ENCODE results near the gene POU2F2.

Gene POU2F2

DNA sequence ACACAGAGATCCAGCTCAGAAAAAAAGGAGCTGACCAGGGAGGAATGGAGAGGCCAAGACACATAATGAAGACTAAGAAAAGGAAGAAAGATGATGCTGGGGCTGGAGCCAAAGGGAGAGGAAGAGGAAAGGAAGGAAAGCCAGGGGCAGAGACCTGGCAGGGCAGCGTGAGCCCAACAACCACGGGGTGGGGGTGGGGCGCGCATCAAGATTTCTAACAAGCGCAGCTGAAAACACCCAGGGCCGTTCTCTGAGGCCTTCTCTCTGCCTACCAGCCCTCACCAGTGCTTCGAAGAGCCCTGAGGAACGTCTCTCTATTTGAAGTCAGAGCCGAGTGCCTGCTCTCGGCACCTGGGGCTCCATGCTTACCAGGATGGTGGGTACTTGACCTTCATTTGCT is 23.6 kb upstream of the POU2F2 start:
- DNase-seq (ENCODE audit: low read depth in 2 of 3, low spot score in 1 of 3), result no peak

DNA sequence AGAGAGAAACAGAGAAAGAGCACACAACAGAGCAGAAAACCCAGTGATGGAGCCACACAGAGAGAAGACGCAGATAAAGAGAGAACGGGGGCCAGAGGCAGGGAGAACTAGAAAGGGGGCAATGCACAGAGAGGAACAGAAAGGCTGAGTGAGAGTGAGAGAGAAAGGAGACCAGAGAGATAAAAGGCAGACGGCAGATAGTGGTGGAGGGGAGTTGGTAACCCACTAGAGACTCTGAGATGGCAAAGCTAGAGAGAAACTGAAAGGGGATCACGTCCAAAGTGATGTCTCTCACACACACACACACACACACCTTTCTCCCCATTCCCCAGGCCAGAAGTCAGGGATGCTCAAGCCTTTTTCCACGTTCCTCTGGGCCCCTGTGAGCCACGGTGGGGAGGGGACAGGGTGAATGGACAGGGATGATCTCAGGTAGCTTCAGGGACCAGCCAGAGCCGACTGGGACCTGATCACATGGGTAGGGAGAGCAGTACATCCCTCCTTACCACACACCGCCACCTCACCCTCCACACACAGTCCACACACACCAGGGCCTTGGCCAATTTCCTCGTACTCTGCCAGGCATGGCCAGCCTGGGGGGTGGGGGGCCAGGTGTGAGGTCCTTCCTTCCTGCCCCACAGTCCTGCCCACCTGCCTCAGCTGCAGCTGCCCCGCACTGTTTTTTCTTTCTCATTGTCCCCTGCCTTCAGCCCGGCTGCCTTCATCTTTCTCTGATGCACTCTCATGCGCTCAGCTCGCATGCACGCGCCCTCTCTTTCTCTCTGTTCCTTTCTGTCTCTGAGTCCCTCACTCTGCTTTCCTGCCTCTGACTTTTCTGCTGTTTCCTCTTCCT is 22.5 kb upstream of the POU2F2 start:
- no peak for DNase-seq (ENCODE audit: low read depth in 2 of 3, low spot score in 1 of 3)

GRCh38 chr19:42153672-42154433 is 21.6 kb upstream of the POU2F2 start:
- no peak for DNase-seq (ENCODE audit: low read depth in 2 of 3, low spot score in 1 of 3)

DNA sequence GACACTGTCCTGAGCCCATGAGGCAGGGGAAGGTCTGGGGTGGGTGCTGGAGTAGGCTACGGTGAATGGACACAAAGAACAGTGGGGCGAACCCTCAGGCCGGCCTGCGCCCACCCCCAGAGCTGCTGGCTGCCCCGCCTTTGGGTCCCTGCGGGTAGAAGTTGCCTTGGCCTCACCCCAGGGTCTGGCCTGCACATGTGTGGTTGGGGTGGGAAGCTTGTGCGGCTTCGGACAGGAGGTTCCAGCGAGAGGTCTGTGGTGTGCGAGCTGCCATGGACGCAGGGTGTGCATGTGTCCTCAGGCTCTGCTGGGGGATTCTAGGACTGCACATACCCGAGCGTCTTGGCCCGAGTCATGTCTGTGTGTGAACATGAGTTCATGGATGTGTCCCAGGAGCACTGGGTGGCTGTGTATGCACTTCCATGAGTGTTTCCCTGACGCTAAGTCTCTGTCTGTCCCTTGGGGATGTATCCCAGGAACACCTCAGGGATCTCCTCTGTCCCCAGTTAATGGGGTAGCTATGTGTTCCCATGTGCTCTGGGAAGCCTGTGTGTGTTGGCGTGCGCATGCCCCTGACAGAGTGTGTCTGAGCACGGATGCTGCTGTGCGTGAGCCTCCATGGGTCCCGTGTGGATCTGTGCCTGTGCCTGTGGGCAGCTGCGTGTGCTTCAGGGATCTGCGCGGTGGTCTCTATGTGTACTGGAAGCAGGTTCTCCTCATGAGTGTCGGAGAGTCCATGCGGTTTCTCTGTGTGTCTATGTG is 20.8 kb upstream of the POU2F2 start:
- DNase-seq (ENCODE audit: low read depth in 2 of 3, low spot score in 1 of 3), result no peak

GRCh38 chr19:42151782-42152684 is 19.8 kb upstream of the POU2F2 start:
- DNase-seq (ENCODE audit: low read depth in 2 of 3, low spot score in 1 of 3), result no peak

GRCh38 chr19:42150911-42151361 is 18.7 kb upstream of the POU2F2 start:
- DNase-seq (ENCODE audit: low read depth in 2 of 3, low spot score in 1 of 3), result no peak

DNA sequence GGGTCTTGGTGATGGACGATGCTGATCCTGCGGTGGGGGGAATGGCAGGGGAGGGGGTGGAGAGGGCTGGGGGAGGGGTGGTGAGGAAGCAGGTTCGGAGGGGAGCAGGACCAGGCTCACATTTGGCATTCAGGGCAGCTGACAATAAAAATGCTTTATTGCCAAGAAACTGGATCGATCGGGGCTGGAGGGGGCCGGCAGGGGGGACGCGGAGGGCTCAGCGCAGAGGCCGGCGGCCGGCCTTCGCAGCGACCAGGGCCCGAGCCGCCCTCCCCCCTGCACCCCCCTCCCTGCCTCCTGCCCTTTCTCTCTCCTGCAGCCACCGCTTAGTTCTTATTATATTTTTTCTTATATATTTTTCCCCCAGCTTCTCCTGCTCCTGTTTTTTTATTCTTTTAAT is 18.1 kb upstream of the POU2F2 start:
- no peak for DNase-seq (ENCODE audit: low read depth in 2 of 3, low spot score in 1 of 3)

DNA sequence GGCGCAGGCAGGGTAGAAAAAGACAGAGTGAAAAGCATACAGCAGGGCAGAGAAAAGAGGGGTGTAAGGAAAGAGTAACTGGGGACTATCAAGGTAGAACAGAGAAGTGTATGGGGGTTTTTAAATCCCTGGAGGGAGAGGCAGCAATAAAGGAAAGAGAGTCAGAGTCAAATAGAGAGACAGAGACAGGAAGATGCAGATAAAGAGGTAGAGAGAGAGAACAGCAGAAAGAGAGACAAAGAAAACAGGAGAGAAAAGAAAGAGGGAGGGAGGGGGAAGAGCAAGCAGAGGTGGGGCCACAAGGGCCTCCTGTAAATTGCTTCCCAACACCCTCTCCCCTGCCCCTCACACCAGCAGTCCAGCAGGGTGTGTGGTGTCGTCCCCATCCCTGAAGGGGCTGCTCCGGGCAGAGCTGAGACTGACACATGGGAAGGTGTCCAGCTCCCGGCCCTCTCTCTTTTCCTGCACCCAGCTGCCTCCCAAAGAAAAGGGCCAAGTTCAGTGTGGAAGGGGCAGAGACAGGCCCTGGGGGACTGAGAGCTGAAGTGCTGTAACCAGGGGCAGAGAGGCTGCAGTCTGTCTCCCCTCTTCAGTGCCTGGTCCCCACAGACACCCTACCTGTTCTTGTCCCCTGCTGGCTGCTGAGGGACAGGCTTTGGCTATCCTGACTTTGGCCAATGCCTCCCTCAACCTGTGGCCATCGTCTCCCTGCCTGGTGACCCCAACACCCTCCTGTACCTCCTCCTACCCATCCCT is 17.4 kb upstream of the POU2F2 start:
- no peak for DNase-seq (ENCODE audit: low read depth in 2 of 3, low spot score in 1 of 3)

- no peak for DNase-seq (ENCODE audit: low read depth in 2 of 3, low spot score in 1 of 3)
Measured at GRCh38 chr19:42148266-42148665, 16.0 kb upstream of the POU2F2 start.

GRCh38 chr19:42143341-42144234 is 11.3 kb upstream of the POU2F2 start:
- no peak for DNase-seq (ENCODE audit: low read depth in 2 of 3, low spot score in 1 of 3)

DNA sequence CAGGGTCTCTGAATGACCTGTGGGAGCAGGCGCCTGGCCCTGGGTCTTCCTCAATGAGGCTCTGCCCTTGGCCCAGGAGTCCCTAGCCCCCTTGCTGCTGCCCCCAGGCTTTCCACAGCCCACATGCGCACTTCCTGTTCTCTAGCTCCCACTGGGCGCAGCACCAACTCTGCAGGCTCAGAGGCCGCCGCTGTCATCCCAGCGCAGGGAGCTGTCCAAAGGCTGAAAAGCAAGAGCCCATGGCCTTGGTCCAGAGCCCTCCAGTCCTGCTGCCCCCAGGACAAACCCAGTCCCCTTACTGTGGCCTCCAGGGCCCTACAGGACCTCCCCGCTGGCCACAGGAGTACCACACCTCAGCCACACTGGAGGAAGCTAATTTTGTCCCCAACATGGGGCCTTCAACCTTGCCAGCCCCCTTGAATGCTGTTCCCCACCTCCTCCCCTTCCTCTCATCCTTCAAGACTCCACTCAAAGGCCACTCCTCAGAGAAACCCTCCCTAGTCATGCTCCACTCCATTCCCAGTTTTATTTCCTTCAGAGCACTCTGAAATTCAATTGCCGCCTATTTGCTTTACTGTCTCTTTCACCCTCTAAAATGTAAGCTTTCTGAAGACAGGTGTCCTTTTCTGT is 8.0 kb upstream of the POU2F2 start:
- no peak for DNase-seq (ENCODE audit: low read depth in 2 of 3, low spot score in 1 of 3)

- no peak for DNase-seq (ENCODE audit: low read depth in 2 of 3, low spot score in 1 of 3)
Measured at GRCh38 chr19:42134535-42135070, 2.4 kb upstream of the POU2F2 start.

GRCh38 chr19:42132851-42133528 is 744 bp upstream of the POU2F2 start:
- peak; percentile 67 to 84 (median 75) for DNase-seq (ENCODE audit: low read depth in 2 of 3, low spot score in 1 of 3)

- no peak for DNase-seq (ENCODE audit: low read depth in 2 of 3, low spot score in 1 of 3)
Measured at GRCh38 chr19:42131149-42132029, 857 bp downstream of the POU2F2 start.

GRCh38 chr19:42130254-42130573 is 2.0 kb downstream of the POU2F2 start:
- DNase-seq (ENCODE audit: low read depth in 2 of 3, low spot score in 1 of 3), result no peak

DNA sequence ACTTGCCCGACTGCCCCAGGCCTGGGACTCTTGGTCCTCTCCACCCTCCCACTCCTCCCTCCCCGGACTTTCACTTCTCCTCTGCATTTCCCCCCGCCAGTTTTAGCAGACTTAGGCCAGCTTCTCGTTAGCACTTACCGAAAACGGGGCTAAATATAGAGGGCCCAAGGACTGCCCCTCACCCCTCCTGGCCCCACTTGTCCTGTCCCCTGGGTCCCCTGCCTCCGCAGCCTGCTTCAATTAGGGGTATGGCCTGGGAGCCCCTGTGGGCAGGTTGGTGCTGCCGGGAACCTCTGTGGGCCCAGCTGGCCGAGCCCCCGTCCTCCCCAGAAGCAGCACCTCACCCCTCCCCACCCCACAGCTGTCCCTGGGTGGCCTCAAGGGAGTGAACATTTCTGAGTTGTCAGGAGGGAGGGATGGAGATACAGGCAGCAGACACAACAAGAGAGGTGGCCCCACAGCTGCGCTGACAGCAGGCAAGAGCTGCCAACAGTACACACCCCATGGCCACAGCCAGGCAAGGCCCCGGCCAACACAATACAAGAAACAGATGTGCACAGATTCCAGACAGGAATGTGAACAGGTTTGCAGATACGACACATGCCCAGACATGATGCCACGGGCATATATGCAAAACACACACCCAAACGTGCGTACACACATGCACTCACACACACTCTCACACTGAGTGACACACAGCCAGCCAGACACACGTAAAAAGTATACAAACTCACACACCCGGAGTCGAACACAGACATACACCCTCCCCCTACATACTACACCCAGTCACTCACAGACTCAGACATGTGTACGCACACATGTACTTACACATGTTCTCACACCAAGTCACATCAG is 2.6 kb downstream of the POU2F2 start:
- DNase-seq (ENCODE audit: low read depth in 2 of 3, low spot score in 1 of 3), result no peak
